ENCODE data around the gene GARIN5B.

GRCh38 chr19:55383279-55384130, 20.4 kb upstream of the GARIN5B start:
- TF ChIP-seq POLR2A (IDR thresholded peaks at IDR 0.05; ENCODE audit: low read length), result no peak; the same call in 1 of the 2 replicates
- no peak for TF ChIP-seq MYC (IDR thresholded peaks at IDR 0.05; ENCODE audit: borderline replicate concordance, low read length)
- TF ChIP-seq RAD21 (conservative IDR thresholded peaks at IDR 0.05 in 1 of 2, IDR thresholded peaks at IDR 0.05 in 1 of 2), result peak; percentile 10 to 46; a peak in 3 of 5 replicates
- peak; percentile 64 for TF ChIP-seq CTCF (IDR thresholded peaks at IDR 0.05)
- TF ChIP-seq CBX2 (IDR thresholded peaks at IDR 0.05; ENCODE audit: borderline replicate concordance, low read depth), result no peak
- TF ChIP-seq SMC3 (IDR thresholded peaks at IDR 0.05), result peak; percentile 26; the same call in 2 of the 3 replicates

Data from A549 (cell line).